GM19468 (cell line): Measurements from ENCODE around the gene RABL2B.

Source experiments
- ATAC-seq: cut with Tn5 transposase; IDR thresholded peaks from one replicate; pipeline ENCODE4 v1.9.1; 2021; ENCODE audit warnings: mild to moderate bottlenecking, moderate library complexity, moderate number of reproducible peaks; ENCODE audit not compliant: unreplicated experiment; ENCODE audit errors: extremely low read depth

RABL2B gene

DNA sequence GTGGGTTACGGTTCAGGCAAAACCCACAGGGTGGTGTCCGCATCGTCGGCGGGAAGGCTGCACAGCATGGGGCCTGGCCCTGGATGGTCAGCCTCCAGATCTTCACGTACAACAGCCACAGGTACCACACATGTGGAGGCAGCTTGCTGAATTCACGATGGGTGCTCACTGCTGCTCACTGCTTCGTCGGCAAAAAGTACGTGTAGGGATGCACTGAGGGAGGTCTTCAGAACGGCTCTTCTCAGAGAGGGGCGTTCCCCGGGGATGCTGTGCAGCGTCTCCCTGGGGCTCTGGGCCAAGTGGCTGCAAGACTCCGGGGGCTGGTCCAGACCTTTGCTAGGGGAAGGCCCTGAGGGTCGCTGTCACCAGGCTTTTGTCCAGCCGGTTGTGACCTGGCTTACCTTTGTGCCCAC is 44.2 kb downstream of the RABL2B start:
- no peak for ATAC-seq

GRCh38 chr22:50738649-50739227 is 44.7 kb downstream of the RABL2B start:
- no peak for ATAC-seq

DNA sequence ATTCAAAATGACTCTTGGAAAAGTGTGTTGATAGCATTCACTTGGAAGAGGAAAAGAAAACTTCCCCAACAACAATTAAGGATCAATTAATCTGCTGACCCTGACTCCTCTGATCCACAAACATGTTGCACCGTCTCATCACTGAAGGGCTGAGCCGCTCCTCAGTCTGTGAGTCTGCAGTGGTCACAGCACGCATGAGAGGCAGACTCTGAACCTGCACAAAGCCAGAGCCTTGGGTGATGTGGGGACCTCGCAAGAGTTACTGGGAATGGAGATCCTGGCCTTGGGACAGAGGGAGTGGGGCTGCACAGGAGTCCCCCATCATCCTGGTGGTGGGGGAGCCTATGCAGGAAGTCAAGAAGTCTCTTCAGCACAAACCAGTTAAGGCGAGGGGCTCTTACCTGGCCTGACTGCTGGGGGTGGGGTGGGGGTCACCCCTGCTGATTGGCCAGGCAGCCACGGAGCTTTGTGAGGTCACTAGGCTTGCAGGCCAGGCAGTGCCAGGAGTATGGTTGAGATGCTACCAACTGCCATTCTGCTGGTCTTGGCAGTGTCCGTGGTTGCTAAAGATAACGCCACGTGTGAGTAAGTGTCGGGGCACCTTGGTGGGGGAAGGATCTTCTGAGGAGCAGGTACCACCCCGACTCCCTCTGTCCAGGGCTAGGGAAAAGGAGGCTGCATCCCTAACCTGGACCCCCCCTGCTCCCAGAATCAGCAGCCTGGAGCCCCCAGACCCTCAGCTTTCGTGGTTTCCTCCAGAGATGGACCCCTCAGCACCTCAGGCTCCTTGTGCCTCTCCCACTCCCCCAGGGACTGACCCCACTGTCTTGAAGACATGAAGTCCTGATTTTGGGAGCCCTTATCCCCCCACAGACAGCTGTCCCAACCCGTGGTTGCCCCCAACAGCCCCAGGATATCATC is 45.4 kb downstream of the RABL2B start, which contains the start of gene ACR:
Gene ACR (plus strand): TSS at position 477 of the 921 bp plus-strand sequence. CDS start 32 bp downstream, at position 509.
- ATAC-seq: no peak

DNA sequence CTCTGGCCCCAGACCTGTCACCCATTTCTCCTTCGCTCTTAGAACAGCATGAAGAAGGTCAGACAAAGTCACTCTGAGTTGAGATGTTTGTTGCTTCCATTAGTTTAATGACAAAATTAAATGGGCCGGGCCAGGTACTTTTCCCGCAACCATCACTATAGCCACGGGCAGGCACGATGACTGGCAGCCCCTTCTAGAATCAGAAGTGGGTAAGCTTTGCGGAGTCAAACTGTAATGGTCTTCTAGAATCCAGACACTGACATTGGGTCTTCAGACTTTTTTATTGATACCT is 47.8 kb downstream of the RABL2B start:
- ATAC-seq: no peak

DNA sequence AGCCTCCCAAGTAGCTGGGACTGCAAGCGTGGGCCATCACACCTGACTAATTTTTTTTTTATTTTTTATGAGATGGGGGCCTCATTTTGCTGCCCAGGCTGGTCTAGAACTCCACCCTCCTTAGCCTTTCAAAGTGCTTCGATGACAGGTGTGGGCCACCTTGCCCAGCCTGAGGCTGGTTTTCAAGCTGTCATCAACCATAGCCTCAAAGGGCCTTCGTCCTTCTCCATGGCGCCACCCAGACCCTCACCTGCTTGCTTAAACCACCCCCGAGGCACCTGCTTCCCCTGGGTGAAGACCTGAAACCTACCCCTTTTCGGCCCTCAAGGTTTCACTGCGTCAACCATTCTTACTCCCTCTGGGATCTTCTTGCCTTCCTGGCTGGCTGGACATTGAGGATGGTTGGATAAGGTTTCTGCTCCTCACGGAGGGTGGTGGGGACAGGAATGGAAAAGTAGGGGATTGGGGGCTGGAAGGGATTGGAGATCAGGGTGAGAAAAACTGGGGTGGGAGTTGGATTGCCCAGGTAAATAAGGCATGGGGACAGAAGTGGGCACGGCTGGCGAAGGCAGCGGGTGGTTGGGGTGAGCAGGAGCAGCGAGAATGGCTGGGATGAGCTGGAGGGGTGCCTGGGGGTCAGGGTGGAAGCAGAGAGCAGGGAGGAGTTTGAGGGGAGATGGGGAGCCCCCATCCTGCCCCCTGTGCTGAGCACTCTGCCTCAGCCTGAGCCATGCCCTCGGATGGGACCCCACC is 48.3 kb downstream of the RABL2B start:
- no peak for ATAC-seq

- no peak for ATAC-seq
Observed at GRCh38 chr22:50734343-50734771, 49.1 kb downstream of the RABL2B start.

GRCh38 chr22:50733521-50734342 is 49.7 kb downstream of the RABL2B start:
- no peak for ATAC-seq

DNA sequence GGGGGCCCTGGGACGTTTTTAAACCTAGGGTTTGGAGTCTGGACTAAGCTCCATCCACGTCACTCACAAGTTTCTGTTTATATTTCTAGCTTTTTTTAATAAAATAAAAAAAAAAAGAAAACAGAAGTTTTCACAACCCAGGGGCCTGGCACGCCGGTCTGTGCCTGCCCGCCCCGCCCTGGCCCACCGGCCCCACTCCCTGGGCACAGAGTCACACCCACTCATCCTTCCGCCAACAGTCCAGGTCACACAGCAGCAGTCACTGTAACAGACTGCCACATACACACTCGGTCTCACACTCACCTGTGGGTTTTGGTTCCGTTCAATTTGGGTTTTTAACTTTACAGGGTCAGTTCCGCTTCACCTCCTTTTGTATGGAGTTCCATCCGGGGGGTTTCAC is 50.8 kb downstream of the RABL2B start:
- no peak for ATAC-seq

DNA sequence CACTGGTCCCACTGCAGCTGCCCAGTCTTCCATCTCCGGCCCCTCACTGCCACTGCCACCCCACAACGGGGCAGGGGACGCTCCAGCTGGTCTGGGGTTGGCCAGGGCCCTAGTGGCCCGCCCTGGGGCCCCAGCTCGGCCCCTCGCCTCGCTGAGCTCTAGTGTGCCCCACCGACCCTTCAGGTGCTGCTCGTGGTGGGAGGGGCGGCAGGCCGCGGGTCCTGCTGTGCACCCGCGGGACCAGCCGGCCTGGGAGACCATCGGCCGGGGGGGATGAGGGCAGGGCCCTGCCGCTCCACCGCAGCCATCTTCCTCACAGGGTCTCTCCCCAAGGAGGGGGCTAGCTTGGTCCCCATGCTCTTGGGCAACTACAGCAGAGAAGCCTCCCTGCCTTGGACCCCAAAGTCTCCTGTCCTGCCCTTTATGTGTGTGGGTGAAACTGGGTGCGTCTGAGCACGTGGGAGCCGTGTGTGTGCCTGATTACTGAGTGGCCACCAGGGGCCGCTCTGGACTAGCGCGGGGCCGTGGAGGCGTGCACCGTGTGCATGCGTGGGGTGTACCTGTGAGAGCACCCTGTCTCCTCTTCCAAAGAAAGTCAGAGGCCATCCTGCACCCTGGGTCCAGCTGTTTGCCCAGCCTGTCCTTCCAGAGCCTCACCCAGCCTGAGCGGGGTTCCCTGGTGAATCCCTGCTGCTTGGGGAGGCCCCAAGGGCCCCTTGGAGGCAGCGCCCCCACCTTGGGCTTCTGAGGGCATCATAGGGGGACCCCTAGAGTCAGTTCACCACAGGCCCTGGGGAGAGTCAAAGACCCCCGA is 51.4 kb downstream of the RABL2B start:
- no peak for ATAC-seq

DNA sequence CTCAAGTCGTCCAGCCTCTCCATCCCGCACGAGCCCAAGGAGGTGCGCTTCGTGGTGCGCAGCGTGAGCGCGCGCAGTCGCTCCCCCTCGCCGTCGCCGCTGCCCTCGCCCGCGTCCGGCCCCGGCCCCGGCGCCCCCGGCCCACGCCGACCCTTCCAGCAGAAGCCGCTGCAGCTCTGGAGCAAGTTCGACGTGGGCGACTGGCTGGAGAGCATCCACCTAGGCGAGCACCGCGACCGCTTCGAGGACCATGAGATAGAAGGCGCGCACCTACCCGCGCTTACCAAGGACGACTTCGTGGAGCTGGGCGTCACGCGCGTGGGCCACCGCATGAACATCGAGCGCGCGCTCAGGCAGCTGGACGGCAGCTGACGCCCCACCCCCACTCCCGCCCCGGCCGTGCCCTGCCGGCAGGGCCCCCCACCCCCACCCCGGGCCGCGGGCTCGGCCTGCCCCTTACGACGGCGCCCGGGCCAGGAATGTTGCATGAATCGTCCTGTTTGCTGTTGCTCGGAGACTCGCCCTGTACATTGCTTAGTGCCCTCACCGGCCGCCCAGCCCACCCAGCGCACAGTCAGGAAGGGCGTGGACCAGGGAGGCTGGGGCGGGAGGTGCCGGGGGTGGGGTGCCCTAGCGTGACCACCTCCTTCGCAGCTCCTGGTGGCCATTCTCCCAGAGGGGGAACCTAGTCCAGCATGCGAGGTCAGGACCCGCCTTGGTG is 52.3 kb downstream of the RABL2B start:
- no peak for ATAC-seq

GRCh38 chr22:50730013-50730891 is 53.2 kb downstream of the RABL2B start:
- no peak for ATAC-seq

- no peak for ATAC-seq
Observed at GRCh38 chr22:50729391-50730012, 53.9 kb downstream of the RABL2B start.

- ATAC-seq: no peak
Observed at GRCh38 chr22:50728523-50728931, 54.9 kb downstream of the RABL2B start.

DNA sequence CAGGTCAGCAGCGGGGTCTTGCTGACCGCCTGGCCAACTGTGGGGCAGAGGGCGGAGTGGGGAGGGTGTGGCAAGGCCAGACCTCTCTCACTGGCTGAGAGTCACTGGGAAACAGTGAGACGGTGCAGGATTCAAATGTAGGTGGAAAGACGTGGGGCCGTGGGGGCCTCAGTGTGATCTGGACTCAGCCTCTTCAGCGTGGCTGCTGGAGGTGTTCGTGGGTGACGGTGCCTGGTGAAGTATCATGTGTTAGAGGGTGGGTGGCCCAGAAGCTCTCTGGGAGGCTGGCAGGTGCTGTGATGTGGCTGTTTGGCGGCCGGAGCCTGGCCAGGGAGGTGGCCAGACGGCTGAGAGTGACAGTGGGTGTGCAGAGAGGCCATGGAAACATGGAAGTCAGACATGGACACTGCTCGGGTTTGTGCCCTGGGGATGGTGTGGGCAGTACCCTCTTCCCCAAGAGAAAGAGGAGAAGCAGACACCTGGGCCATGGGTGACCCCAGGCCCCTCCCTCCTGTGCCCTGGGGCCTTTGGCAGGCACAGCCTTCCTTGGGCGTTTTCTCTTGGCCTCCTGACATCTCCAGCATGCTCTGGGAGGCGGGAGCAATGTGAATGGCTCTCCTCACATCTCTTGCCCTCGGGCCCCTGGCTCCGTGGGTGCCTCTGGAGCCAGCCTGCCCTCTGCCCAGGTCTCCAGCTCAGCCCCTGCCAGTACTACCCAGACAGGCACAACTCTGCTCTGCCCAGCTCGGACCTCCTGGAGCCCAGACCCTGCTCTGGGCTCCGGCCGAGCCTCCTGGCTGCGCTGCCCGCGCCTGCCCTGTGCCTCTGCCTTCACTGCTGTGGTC is 55.5 kb downstream of the RABL2B start:
- no peak for ATAC-seq

DNA sequence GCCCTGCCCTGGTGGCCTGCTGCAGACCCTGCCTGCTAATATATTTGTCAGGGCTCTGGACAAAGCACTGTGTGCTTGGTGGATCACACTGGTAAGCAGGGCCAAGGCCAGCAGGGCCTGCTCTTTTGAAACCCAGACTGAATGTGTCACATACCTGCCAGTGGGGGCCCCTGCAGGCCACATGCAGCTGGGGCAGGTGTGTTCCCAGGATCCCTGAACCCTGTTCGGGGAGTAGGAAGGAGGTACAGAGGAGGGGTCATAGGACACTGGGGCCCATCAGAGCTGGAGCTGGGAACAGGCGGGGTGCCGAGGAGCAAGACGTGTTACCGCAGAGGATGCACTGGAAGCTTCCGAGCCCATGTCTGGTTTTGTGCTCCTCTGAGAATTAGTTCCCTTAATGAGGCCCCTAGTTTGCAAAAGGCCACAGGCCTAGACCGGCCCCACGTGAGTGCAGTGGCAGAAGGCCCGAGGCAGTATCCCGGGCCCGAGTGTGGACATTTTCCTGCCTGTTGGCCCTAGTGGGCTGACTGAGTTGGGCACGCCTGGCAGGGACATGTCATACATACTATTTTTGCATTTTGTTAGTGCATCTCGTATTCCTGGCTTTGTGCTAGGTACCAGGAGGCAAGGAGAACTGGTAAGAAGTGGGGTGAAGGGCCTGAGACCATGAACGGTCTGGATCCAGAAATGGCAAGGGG is 56.6 kb downstream of the RABL2B start:
- no peak for ATAC-seq

- ATAC-seq: no peak
Observed at GRCh38 chr22:50725597-50725996, 57.8 kb downstream of the RABL2B start.
